ENCODE results near the gene CNOT1. TPM values are rescaled to one million over a fixed set of nuclear protein-coding genes. Genes with fewer than 3 reads are reported as not detected.

CNOT1 gene
- total and polyA plus RNA-seq, 8 donors, result 137 to 209 (median 180) TPM

DNA sequence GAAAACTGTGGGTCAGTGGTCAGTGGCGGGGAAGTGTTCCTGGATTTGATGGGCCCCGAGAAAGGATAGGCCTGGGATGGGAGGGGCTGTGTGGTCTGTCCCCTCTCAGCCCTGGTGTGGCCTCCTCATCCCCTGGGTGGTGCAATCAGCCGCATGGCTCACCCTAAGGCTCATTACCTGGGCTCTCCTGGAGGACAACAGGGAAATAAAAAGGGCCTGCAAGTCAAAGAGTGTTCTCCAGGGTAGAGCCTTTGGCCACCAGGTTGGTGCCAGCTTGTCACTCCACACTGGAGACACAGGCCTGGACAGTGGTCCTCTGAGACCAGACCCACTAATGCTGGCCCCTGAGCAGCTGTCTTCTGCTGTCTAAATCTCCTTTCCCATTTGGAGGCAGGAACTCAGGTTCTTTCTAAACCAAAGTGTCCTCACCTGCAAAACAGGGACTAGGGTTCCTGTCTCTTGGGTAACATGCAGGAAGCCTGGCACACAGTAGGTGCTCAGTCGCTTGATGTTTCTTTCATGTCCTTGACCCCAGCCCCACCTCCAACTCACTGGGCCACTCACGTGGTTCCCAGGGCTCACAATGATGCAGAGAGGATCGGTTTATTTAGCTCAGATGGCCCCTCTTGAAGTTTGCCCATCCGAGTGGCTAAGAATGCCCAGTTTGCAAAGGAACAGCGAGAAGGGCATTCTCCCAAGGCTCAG, 127.3 kb downstream of the CNOT1 start:
- DNase-seq, result peak in 1 of 4 donors; percentile 6
- ATAC-seq, result no peak
- H3K36me3 ChIP-seq, result no peaks in the 10 kb centered on the region
- H3K27me3 ChIP-seq, result peaks cover 12 to 66% of the 10 kb centered on the region in 2 donors
- no peak overlapping the region for H3K27ac ChIP-seq
- H3K4me3 ChIP-seq, result no peak overlapping the region
- TF ChIP-seq, protein P1, sequence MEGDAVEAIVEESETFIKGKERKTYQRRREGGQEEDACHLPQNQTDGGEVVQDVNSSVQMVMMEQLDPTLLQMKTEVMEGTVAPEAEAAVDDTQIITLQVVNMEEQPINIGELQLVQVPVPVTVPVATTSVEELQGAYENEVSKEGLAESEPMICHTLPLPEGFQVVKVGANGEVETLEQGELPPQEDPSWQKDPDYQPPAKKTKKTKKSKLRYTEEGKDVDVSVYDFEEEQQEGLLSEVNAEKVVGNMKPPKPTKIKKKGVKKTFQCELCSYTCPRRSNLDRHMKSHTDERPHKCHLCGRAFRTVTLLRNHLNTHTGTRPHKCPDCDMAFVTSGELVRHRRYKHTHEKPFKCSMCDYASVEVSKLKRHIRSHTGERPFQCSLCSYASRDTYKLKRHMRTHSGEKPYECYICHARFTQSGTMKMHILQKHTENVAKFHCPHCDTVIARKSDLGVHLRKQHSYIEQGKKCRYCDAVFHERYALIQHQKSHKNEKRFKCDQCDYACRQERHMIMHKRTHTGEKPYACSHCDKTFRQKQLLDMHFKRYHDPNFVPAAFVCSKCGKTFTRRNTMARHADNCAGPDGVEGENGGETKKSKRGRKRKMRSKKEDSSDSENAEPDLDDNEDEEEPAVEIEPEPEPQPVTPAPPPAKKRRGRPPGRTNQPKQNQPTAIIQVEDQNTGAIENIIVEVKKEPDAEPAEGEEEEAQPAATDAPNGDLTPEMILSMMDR (IDR thresholded peaks at IDR 0.05), result no peak
- no peaks in the 10 kb centered on the region for H3K9me3 ChIP-seq
- intact Hi-C loops (cut with DNase I), result no loop called here
- H3K4me1 ChIP-seq, result peaks cover 10 to 11% of the 10 kb centered on the region in 2 donors

DNA sequence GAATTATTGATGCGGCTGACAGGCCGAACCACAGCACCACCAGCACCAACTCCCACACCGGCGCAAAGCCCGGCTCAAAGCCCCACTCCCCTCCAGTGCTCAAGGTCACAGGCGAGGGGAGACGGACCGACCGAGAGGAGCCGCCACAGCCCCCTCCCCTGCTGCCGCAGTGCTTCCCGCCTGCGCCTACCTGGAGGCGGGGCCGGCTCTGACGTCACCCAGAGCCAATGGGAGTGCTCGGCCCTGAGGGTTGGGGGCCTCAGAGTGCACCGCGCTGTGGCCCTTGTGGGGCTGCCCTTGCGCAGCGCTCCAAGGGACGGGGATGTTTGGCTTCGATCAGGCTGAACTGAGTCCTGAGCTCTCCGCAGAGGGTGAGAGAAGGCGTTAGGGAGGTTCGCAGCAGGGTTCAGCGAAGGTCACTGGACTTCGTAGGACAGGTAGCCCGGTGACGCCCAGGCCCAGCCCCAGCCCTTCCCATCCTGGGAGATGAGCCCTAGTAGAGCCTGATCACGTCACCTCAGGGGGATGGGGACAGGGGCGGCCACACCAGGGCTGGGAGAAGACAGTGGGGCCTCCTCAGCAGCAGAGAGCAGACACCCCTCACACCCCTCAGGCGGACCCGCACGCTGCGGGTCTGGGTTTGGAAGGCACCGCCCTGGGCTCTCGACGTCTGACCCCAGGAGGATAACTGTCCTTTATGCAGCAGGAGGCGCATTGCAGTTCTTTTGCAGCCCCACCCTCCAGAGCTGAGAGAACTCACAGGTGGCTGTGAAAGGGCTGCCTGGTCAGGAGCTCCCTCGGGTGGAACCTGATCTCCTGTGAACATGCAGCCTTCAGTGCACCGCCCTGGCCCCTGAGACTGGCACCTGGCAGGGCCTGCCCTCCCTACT, 128.1 kb downstream of the CNOT1 start:
- no peaks in the 10 kb centered on the region for H3K9me3 ChIP-seq
- H3K4me1 ChIP-seq, result peaks cover 10 to 11% of the 10 kb centered on the region in 2 donors
- no peaks in the 10 kb centered on the region for H3K36me3 ChIP-seq
- no peak overlapping the region for H3K27ac ChIP-seq
- H3K4me3 ChIP-seq, result peak overlapping the region; percentile 5 to 12
- peaks cover 12 to 59% of the 10 kb centered on the region in 2 donors for H3K27me3 ChIP-seq
- ATAC-seq, result peak; percentile 63
- TF ChIP-seq, protein P1 (IDR thresholded peaks at IDR 0.05), result no peak
- intact Hi-C loops (cut with DNase I), result no loop called here
- DNase-seq, result peak in 2 of 4 donors; percentile 67 to 80

DNA sequence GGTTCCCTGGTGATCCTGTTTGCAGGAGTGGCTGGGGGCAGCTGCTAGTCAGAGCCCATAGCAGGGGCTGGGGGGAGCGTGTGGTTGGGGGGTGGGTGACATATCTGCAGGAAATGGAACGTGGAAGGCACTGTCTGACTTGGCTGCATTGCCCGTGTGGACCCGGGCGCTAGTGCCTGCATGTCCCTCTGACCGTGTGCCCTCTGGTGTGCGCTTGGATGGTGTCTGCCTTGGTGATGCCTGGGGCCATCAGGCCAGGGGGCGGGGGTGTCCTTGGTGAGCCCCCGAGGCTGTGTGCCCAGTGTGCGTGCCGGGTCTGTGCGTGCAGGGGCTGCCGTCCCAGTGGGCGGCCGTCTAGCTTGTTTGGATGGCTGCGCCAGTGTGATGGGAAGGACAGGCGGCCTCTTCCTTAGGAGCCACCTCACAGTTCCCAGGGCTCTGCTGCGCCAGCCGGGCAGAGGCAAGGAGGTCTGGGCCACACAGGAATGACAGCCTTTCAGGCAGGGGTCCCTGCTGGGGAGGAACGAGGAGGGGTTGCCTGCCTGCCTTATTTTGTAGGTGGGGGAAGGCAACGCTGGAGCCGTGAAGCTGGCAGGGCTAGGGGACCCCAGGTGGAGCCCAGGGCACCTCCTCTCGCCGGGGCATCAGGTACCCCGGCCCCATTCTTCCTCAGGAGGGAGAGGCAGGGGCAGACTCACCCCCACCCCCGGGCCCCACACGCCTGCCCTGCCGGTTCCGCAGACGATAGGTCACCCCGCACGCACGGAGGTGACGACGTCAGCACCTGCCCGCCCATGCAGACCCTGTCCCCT, 129.0 kb downstream of the CNOT1 start:
- intact Hi-C loops (cut with DNase I), result no loop called here

DNA sequence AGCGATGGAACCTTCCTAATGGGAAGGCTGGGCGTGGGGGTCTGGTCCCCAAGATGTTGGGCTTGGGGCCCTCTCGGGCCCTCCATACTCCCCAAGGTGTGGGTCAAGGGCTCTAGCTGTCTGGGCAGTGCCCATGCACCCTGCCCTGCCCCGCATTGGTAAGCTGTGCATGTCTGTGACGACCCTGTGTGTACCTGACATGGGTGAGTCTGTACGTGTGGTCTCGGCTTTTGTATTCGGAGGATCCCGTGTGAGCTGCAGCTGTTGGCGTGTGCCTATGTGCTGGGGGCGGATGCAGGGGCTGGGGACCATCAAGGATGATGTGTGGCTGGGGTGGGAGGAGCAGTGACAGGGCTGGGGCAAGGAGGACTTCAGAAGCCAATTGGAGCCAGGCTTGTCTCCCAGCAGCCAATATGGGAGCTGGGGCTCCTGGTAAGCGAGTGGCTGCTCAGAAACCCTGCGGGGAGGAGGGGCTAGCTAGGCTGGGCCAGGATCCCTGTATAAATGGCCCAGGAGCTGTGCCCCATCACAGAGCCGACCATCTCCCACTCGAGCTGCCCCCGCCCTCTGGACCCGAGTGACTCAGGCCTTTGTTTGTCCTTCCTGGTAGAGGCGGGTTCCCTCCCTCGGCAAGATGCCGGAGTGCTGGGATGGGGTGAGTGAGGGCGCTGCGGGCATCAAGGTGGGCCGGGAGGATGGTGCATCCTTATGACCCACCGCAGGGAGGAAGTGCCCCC, 129.8 kb downstream of the CNOT1 start, which contains the start of gene NDRG4:
Gene NDRG4, plus strand, starts transcription at position 529 of the 737 bp plus-strand sequence. Its CDS starts 106 bp downstream, at position 635.
- no peak within 1 kb of the TSS for H3K27ac ChIP-seq
- ATAC-seq (peak; percentile 63), DNase-seq (peak in 2 of 4 donors; percentile 64 to 72)
- H3K4me1 ChIP-seq, result peaks cover 10 to 11% of the 10 kb centered on the region in 2 donors
- TF ChIP-seq, protein P1 (IDR thresholded peaks at IDR 0.05), result no peak
- no peaks in the 10 kb centered on the region for H3K36me3 ChIP-seq
- H3K27me3 ChIP-seq, result peaks cover 12 to 55% of the 10 kb centered on the region in 2 donors
- H3K9me3 ChIP-seq, result no peaks in the 10 kb centered on the region
- H3K4me3 ChIP-seq, result peak within 1 kb of the TSS in 1 of 2 donors; percentile 5
- intact Hi-C loops (cut with DNase I), result no loop called here

More for the DNA sequence above, 129.0 kb downstream of the CNOT1 start:
- no peaks in the 10 kb centered on the region for H3K36me3 ChIP-seq
- TF ChIP-seq, protein P1 (IDR thresholded peaks at IDR 0.05), result no peak
- H3K27me3 ChIP-seq, result peaks cover 12 to 56% of the 10 kb centered on the region in 2 donors
- no peak overlapping the region for H3K27ac ChIP-seq
- H3K4me3 ChIP-seq, result peak overlapping the region; percentile 5 to 12
- no peaks in the 10 kb centered on the region for H3K9me3 ChIP-seq
- no peak for DNase-seq
- H3K4me1 ChIP-seq, result peaks cover 10 to 11% of the 10 kb centered on the region in 2 donors
- peak; percentile 8 for ATAC-seq

Measured in left lung (tissue), 10 donors.